ENCODE measurements around the gene CALHM6.

CALHM6 gene

DNA sequence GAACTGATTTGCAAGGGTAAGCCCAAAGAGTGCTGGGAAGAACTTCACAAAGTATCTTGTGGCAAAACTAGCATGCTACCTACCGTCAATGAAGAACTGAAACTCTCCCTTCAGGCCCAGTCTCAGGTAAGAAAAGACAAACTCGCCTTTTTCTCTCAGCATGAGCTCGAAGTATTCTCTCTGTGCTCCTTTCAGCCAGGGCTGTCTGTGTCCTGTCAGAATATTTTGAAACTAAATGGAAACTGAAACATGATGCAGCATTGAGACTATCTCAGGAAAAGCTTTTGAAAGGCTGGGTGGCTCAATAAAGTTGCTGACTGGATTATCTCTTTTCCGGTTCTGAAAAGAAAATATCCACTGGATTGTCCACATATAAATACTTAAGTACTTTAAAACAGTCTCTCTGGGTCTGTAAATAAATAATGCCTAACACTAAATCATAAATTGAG lies 51.0 kb downstream of the CALHM6 start:
- TF ChIP-seq, protein P1, sequence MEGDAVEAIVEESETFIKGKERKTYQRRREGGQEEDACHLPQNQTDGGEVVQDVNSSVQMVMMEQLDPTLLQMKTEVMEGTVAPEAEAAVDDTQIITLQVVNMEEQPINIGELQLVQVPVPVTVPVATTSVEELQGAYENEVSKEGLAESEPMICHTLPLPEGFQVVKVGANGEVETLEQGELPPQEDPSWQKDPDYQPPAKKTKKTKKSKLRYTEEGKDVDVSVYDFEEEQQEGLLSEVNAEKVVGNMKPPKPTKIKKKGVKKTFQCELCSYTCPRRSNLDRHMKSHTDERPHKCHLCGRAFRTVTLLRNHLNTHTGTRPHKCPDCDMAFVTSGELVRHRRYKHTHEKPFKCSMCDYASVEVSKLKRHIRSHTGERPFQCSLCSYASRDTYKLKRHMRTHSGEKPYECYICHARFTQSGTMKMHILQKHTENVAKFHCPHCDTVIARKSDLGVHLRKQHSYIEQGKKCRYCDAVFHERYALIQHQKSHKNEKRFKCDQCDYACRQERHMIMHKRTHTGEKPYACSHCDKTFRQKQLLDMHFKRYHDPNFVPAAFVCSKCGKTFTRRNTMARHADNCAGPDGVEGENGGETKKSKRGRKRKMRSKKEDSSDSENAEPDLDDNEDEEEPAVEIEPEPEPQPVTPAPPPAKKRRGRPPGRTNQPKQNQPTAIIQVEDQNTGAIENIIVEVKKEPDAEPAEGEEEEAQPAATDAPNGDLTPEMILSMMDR (IDR thresholded peaks at IDR 0.05; ENCODE audit: extremely low read depth, missing control alignments), result no peak

DNA sequence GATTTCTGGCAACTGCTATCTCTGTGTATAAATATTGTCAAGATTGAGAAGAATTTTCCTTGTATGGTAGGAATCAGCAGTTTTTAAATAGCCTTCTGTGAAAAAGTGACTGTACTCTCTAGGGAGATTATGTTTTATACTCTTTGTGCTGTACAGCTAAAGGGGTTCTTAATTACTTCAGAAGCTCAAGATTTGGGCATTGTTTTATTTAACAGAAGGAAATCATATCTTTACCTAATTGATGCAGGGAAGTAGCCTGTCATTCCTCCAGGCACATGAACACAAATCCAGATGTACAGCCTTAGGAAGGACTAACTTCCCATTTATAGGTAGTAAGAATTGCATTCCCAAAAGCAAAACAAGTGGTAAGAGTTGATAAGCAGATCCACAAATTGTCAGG lies 51.6 kb downstream of the CALHM6 start:
- no peak for DNase-seq (ENCODE audit: low spot score)
- TF ChIP-seq, protein P1 (IDR thresholded peaks at IDR 0.05; ENCODE audit: extremely low read depth, missing control alignments), result no peak

More for the DNA sequence above, 51.0 kb downstream of the CALHM6 start:
- DNase-seq (ENCODE audit: low spot score), result peak; percentile 8
